ENCODE data around the gene RIC1.
"Not testable (repeated sequence)": the region's sequence is repeated elsewhere in the genome, so short reads cannot be mapped to it uniquely, and the experiment has no call there.

DNA sequence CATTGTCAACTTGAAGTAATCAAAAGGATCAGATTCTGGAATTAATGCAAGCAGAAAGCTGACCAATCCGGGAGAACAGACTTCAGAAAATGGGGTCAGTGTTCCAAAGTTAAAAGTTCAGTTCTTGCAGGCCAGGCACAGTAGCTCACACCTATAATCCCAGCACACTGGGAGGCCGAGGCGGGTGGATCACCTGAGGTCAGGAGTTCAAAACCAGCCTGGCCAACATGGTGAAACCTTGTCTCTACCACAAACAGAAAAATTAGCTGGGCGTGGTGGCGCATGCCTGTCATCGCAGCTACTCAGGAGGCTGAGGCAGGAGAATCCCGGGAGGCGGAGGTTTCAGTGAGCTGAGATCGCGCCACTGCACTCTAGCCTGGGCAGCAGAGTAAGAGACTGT is 88.5 kb downstream of the RIC1 start:
- TF ChIP-seq, protein P1, sequence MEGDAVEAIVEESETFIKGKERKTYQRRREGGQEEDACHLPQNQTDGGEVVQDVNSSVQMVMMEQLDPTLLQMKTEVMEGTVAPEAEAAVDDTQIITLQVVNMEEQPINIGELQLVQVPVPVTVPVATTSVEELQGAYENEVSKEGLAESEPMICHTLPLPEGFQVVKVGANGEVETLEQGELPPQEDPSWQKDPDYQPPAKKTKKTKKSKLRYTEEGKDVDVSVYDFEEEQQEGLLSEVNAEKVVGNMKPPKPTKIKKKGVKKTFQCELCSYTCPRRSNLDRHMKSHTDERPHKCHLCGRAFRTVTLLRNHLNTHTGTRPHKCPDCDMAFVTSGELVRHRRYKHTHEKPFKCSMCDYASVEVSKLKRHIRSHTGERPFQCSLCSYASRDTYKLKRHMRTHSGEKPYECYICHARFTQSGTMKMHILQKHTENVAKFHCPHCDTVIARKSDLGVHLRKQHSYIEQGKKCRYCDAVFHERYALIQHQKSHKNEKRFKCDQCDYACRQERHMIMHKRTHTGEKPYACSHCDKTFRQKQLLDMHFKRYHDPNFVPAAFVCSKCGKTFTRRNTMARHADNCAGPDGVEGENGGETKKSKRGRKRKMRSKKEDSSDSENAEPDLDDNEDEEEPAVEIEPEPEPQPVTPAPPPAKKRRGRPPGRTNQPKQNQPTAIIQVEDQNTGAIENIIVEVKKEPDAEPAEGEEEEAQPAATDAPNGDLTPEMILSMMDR (IDR thresholded peaks at IDR 0.05), result not testable (repeated sequence)
- not testable (repeated sequence) for TF ChIP-seq POLR2A (IDR thresholded peaks at IDR 0.05)

Data from heart left ventricle (tissue), 13 donors.